Measurements from ENCODE around the gene PEX10. TPM values are rescaled to one million over a fixed set of nuclear protein-coding genes. Genes with fewer than 3 reads are reported as not detected.

Gene PEX10
- total and polyA plus RNA-seq, 2 of the 8 experiments (the other 6 are each of a cell fraction or from before 2014, with no cell fraction given) = 24.3 to 26.9 TPM

DNA sequence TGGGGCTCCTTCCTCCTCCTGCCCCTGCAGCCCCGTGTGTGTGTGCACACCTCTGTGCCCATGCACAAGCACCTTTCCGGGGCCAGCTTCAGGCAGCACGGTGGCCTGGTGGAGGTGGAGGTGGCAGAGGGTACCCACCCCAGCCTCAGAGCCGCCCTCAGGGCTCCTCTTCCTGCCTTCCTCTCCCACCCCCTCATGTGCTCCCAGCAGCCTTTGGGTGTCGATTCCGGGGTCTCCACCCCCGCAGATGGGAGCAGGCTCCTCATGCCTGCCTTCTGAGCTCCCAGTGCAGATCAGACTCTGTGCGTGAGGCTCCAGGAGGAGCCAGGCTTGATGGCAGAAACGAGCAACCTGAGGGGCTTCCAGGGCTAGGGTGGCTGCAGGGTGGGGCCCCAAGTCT, 34.5 kb upstream of the PEX10 start:
- no peak overlapping the region for H3K23ac ChIP-seq (ENCODE audit: insufficient read length)
- no peak overlapping the region; a peak in 2 of 7 replicates for H3K9ac ChIP-seq (replicated peaks in 1 of 4; ENCODE audit: extremely low read depth in 1 of 4, low read depth in 3 of 4, low read length in 3 of 4)
- H2BK20ac ChIP-seq (ENCODE audit: low read length) = no peak overlapping the region
- H3K4ac ChIP-seq (replicated peaks; ENCODE audit: insufficient read length, low read depth, low read length) = peak overlapping the region; percentile 32
- peak overlapping the region; percentile 57; the same call in 1 of the 2 replicates for H4K8ac ChIP-seq (ENCODE audit: extremely low read depth, insufficient read depth, low read length)
- WGBS, 2 experiments (ENCODE audit: extremely low coverage in 1 of 2, insufficient coverage in 1 of 2, insufficient read length in 1 of 2, insufficient replicate concordance in 2 of 2, low coverage in 1 of 2, low lambda C conversion rate in 2 of 2, missing lambda C conversion rate in 1 of 2) = 82% methylated on average over 8 of the region's 9 CpGs; no CpG with 5 or more reads in 1 of the 2 experiments
- no peak overlapping the region for H2BK12ac ChIP-seq (ENCODE audit: low read depth, low read length)
- DNase-seq (ENCODE audit: low read depth in 1 of 2, low spot score in 2 of 2) = no peak
- no peaks in the 10 kb centered on the region; the same call in 1 of the 2 replicates for H3K23me2 ChIP-seq (ENCODE audit: low read depth, low read length)
- peaks cover 0 to 18% (median 10%) of the 10 kb centered on the region in 4 experiments; a peak in 4 of 7 replicates for H3K4me1 ChIP-seq (replicated peaks in 1 of 4; ENCODE audit: control insufficient read depth in 3 of 4, insufficient read depth in 4 of 4, low read length in 3 of 4)
- no peaks in the 10 kb centered on the region for H3K79me2 ChIP-seq (ENCODE audit: control insufficient read depth in 1 of 2, insufficient read depth in 2 of 2, low read length in 2 of 2)
- TF ChIP-seq CBX8 (IDR thresholded peaks at IDR 0.05; ENCODE audit: borderline replicate concordance, low read depth, low read length) = no peak
- no peak for TF ChIP-seq SAP30 (IDR thresholded peaks at IDR 0.05; ENCODE audit: insufficient read depth, insufficient replicate concordance, low read length)
- TF ChIP-seq CHD2 (IDR thresholded peaks at IDR 0.05; ENCODE audit: low read length) = no peak
- no peak for TF ChIP-seq JUN (IDR thresholded peaks at IDR 0.05; ENCODE audit: low read depth, low read length)
- TF ChIP-seq TCF12 (IDR thresholded peaks at IDR 0.05; ENCODE audit: low read depth, low read length) = no peak
- TF ChIP-seq RNF2 (IDR thresholded peaks at IDR 0.05; ENCODE audit: borderline replicate concordance, low read depth, low read length, missing control alignments, poor library complexity, severe bottlenecking) = no peak
- TF ChIP-seq YY1 (IDR thresholded peaks at IDR 0.05; ENCODE audit: low read depth, low read length) = no peak
- TF ChIP-seq HDAC2 (IDR thresholded peaks at IDR 0.05; ENCODE audit: borderline replicate concordance in 1 of 2, low read depth in 2 of 2, low read length in 2 of 2) = no peak
- TF ChIP-seq GTF2F1 (IDR thresholded peaks at IDR 0.05; ENCODE audit: borderline replicate concordance, low read depth, low read length) = no peak
- TF ChIP-seq GABPA (IDR thresholded peaks at IDR 0.05; ENCODE audit: borderline replicate concordance, insufficient read depth, low read length) = no peak
- no peak for TF ChIP-seq SUZ12 (IDR thresholded peaks at IDR 0.05; ENCODE audit: low read length)
- no peak for TF ChIP-seq SP4 (IDR thresholded peaks at IDR 0.05; ENCODE audit: low read length)
- TF ChIP-seq CREB1 (IDR thresholded peaks at IDR 0.05) = no peak
- no peak for TF ChIP-seq CHD1 (IDR thresholded peaks at IDR 0.05; ENCODE audit: low read depth, low read length)
- ChIA-PET CTCF (ENCODE audit: partially characterized antibody) (interaction anchor here (1.4 to 2.4 kb wide), 6 partner anchors 34 to 115 kb away, joined by 3 to 8 read pairs (median 6); no protein-coding TSS in a partner anchor), POLR2A (ENCODE audit: partially characterized antibody) (interaction anchor here (1.1 to 1.4 kb wide), 2 partner anchors 50 to 97 kb away, joined by 3 read pairs; no protein-coding TSS in a partner anchor)
- peak overlapping the region; percentile 32 for H3K18ac ChIP-seq (ENCODE audit: extremely low read depth, low read length)
- H2AFZ ChIP-seq (ENCODE audit: low read length) = no peak overlapping the region
- peak overlapping the region; percentile 62 for H4K5ac ChIP-seq (ENCODE audit: insufficient read length, low read depth, low read length)
- no peaks in the 10 kb centered on the region for H3K36me3 ChIP-seq (ENCODE audit: control insufficient read depth in 2 of 4, insufficient read depth in 4 of 4, low read length in 3 of 4)
- H2BK15ac ChIP-seq (ENCODE audit: low read length) = 0 out of 2 replicates have a peak overlapping the region, but pooled peaks have one; percentile 16
- H3K4me3 ChIP-seq (ENCODE audit: extremely low read depth in 1 of 4, insufficient read depth in 2 of 4, low read depth in 3 of 4, low read length in 4 of 4) = no peak overlapping the region
- peaks cover 0 to 4% of the 10 kb centered on the region in 2 experiments for H4K20me1 ChIP-seq (replicated peaks in 1 of 2; ENCODE audit: control insufficient read depth in 1 of 2, insufficient read depth in 2 of 2, low read length in 2 of 2)
- no peak overlapping the region for H4K91ac ChIP-seq (replicated peaks; ENCODE audit: insufficient read length, low read length)
- H3K9me3 ChIP-seq (ENCODE audit: insufficient read depth in 2 of 2, low read depth in 1 of 2, low read length in 1 of 2) = no peaks in the 10 kb centered on the region
- no peak for FAIRE-seq
- H2AK5ac ChIP-seq (ENCODE audit: low read depth, low read length) = no peak overlapping the region
- H3K79me1 ChIP-seq (ENCODE audit: low read depth, low read length) = no peaks in the 10 kb centered on the region
- peaks cover 18 to 31% (median 28%) of the 10 kb centered on the region in 4 experiments for H3K27me3 ChIP-seq (replicated peaks in 1 of 4; ENCODE audit: control insufficient read depth in 3 of 4, extremely low read depth in 1 of 4, insufficient read depth in 3 of 4, low read length in 3 of 4)
- no peak overlapping the region for H3K27ac ChIP-seq (ENCODE audit: low read depth, low read length)
- no peak overlapping the region for H3K56ac ChIP-seq (replicated peaks; ENCODE audit: insufficient read length, low read depth, low read length)
- no peak overlapping the region for H3K14ac ChIP-seq (ENCODE audit: insufficient read length)
- no peak overlapping the region for H2BK120ac ChIP-seq (replicated peaks; ENCODE audit: low read depth, low read length)
- no peak overlapping the region for H2BK5ac ChIP-seq (ENCODE audit: low read depth, low read length)
- H3K4me2 ChIP-seq (ENCODE audit: insufficient read depth in 1 of 2, low read depth in 2 of 2, low read length in 2 of 2) = no peak overlapping the region

Data from H1 (cell line).